GM23338 (cell line): ENCODE data around the gene DOCK4.

Experiments
- EZH2phosphoT487 ChIP-seq: fragments of 200-600 bp; sonication (generic); IDR thresholded peaks from one replicate; pipeline ENCODE4 v1.8.1; 2018; ENCODE audit warnings: antibody characterized with exemption; ENCODE audit not compliant: unreplicated experiment
- POLR2AphosphoS5 ChIP-seq: IDR thresholded peaks from 2 replicates; pipeline ENCODE4 v1.6.1; 2016; ENCODE audit warnings: antibody characterized with exemption, low read depth
- STAT1 ChIP-seq: IDR thresholded peaks from one replicate; pipeline ENCODE4 v1.6.1; 2016; ENCODE audit warnings: antibody characterized with exemption; ENCODE audit not compliant: unreplicated experiment
- TF ChIP-seq, protein P1 (sequence below), 2 experiments: fragments of 200-600 bp in 1 of 2; sonication (generic) in 1 of 2; conservative IDR thresholded peaks; 2 replicates each; pipeline versions ENCODE4 v1.5.1 to v1.6.1; 2016 to 2017; ENCODE audit warnings: antibody characterized with exemption in 2 of 2, low read depth in 2 of 2, mild to moderate bottlenecking in 2 of 2, moderate library complexity in 1 of 2

DNA sequence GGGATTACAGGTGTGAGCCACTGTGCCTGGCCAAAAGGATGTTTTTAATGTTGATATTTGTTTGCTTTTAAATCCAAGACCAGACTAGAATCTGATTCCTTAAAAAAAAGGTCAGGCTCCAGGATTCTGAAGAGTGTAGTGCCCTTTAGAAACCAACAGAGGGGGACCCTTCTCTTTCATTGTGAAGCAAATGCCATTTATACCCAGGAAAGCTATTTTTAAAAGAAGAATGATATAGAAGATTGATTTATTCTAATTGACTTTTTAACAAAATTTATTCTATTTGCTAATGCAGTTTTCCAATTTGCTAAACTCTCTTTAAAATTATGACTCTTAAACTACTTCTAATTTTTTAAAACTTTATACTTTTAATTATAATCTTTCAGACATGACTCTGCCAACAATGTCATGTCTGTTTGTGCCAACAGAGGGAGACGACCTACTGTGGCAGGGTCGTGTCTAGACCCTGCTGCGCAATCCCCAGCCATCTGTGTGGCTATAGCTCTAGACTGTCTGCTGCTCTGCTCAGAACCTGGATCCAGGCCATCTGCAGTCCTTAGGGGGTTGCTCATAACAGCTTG is 442.9 kb downstream of the DOCK4 start:
- TF ChIP-seq, protein P1, sequence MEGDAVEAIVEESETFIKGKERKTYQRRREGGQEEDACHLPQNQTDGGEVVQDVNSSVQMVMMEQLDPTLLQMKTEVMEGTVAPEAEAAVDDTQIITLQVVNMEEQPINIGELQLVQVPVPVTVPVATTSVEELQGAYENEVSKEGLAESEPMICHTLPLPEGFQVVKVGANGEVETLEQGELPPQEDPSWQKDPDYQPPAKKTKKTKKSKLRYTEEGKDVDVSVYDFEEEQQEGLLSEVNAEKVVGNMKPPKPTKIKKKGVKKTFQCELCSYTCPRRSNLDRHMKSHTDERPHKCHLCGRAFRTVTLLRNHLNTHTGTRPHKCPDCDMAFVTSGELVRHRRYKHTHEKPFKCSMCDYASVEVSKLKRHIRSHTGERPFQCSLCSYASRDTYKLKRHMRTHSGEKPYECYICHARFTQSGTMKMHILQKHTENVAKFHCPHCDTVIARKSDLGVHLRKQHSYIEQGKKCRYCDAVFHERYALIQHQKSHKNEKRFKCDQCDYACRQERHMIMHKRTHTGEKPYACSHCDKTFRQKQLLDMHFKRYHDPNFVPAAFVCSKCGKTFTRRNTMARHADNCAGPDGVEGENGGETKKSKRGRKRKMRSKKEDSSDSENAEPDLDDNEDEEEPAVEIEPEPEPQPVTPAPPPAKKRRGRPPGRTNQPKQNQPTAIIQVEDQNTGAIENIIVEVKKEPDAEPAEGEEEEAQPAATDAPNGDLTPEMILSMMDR (conservative IDR thresholded peaks at IDR 0.05; ENCODE audit: low read depth in 2 of 2): peak; percentile 74 to 91
- TF ChIP-seq EZH2phosphoT487: no peak
- TF ChIP-seq POLR2AphosphoS5: no peak
- no peak for TF ChIP-seq STAT1
